ENCODE results near the gene NBEA.

NBEA gene

DNA sequence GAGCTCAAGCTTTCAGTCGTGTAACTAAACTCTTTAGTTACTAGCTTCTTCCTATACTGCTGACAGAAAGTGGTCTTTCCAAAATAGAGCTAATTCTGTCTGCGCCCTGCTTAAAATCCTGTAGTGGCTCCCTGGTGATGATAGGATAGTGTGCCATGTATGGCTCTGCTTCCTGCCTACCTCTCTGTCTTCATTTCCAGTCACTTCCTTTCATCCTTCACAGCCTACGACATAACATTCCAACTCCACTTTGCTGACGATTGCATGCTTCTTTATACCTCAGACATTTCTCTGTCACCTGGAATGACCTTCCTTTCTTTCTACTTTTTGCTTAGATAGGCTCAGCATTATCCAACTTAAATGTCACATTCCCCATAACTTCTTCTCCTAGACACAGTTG, 343.6 kb downstream of the NBEA start:
- DNase-seq (ENCODE audit: low read depth), result no peak

DNA sequence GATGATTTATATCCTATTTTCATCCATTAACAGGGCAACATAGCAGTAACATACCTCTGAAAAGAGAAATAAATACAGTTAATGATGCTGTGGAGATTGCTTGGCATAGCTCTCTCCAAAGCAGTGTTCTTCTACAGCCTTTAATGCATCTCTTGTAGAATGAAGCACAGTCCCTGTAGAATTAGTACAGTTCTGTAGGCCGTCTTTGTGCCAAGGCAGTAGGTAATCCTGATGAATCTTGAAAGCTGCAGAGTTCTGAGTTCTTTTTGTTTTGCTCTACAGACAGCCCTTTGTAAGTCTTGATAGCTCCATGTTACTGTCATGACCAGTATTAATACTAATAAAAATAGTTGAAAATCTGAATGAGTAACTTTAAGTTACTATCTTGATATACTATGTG, 350.3 kb downstream of the NBEA start:
- DNase-seq (ENCODE audit: low read depth), result no peak

DNA sequence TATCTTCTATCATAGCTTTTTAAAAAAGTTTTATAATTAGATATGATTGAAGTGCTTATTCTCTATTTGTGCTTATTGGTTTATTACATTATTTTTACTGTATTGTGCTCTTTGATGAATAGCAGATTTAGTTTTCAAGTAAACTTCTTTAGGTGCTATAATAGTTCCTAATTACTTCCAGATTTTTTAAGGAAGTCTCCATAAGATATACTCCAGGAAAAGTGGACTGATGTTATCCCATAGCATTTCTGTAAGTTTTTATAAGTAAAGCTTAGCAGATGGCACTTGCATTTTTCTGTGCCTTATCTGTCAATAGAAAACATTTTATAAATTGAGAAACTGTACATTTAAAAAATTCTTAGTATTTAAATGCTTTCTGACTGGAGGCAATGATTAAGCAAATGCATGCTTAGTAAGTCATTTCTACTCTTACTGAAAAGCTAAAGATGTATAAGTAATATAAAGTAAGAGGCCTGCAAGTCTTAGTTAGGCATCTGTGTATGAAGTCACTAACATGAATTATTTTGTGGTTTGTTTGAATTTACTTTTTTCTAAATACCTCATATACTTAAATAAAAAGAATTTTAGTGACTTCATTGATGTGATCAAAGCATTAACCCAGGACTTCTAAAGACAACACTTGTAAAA, 351.6 kb downstream of the NBEA start:
- DNase-seq (ENCODE audit: low read depth), result no peak

- no peak for DNase-seq (ENCODE audit: low read depth)
These were observed 367.6 kb downstream of the NBEA start for GRCh38 chr13:35309706-35310105.

- DNase-seq (ENCODE audit: low read depth), result no peak
These were observed 390.1 kb downstream of the NBEA start for GRCh38 chr13:35332134-35332533.

DNA sequence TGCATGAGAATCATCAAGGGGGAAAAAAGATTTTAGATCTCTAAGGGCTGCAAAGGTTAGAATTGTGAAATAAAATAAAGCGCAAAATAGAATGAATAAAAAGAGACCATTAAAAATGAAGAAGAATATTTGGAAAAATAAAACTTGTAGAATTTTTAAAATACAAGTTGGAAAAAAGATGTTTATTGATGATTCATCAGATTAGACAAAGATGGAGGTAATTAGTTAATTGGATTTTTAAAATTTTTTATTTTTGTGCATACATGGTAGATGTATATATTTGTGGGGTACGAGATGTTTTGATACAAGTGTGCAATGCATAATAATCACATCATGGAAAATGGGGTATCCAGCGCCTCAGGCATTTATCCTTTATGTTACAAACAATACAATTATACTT, 391.1 kb downstream of the NBEA start:
- DNase-seq (ENCODE audit: low read depth), result no peak

DNA sequence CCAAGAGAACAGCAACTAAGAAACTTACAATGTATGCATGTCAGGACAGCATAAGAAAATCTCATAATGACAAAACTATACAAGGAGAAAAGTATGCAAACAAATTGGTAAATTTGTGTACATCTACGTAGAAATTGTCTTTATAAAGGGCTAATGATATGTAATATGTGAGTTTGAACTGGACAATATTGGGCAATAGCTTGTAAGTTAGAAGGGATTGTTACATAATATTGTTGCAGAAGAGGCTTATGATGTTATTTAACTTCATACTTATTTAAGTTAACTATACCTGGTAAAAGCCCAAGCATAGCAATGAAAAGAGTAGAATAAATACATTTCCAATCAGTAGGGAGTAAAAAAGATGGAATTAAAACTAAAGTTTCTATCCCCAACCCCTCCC, 400.4 kb downstream of the NBEA start:
- no peak for DNase-seq (ENCODE audit: low read depth)

- no peak for DNase-seq (ENCODE audit: low read depth)
These were observed 401.3 kb downstream of the NBEA start for GRCh38 chr13:35343417-35343816.

DNA sequence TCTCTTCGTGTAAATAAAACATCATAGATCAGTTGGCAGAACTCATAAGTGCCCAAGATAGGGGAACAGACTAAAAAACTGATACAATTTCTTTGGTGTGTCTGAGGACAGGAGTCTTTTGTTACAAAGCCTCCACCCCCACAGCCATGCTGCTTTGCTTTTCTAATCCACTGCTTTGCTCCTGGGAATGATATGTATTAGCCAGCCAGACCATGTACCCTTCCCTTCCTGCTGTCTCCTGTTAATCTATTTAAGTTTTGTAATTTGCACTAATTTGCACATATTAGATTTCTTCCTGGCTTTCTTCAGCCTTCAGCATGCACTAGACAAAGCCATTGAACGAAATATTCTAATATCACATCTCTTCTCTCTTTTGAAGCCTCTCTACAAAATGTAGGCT, 403.9 kb downstream of the NBEA start:
- no peak for DNase-seq (ENCODE audit: low read depth)

DNA sequence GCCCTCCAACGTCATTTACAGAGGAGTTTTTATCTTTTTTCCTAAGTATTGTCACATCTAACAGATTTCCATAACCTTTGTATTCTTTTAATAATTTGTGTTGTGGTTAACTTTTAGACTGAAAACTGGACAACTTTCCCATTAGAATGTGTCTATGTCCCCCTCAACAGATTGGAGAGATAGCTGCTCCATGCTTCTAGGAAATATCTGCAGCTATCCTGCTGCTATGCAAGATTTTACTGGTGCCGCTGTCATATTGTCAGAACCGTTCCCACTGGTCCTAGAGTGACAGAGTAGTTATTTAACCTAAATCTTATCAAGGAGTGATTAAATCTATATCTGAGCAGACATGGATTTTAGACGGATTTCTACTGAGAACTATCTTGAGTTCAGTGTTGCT, 404.4 kb downstream of the NBEA start:
- no peak for DNase-seq (ENCODE audit: low read depth)

- DNase-seq (ENCODE audit: low read depth), result no peak
These were observed 405.7 kb downstream of the NBEA start for GRCh38 chr13:35347679-35348205.

- DNase-seq (ENCODE audit: low read depth), result no peak
These were observed 407.0 kb downstream of the NBEA start for GRCh38 chr13:35349052-35349451.

DNA sequence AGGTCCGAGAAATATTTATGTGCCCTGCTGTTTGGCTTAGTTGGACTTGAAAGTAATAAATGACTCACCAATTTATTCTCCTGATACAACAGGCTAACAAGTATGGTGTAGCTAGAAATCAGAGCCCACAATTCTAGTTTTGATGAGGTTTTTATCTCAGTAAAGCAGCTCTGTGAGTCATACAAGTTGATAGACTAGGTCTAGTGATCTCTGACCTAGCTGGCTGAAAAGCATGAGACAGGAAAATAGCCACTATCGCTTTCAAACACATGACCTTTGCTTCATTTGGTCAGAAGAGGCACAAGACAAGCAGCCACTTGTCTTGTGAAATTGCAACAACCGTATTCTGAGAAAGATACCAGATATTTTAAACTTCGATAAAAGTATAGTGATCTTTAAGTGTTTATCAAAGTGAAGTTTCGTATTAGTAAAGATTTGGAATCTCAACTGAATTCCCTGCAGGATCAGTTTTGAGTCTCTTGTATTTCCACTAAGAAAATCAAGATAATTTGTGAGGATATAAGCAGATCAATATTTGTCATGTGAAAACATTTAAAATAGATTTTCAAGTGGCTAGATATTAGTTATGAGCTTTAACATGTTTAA, 407.7 kb downstream of the NBEA start:
- DNase-seq (ENCODE audit: low read depth), result no peak

DNA sequence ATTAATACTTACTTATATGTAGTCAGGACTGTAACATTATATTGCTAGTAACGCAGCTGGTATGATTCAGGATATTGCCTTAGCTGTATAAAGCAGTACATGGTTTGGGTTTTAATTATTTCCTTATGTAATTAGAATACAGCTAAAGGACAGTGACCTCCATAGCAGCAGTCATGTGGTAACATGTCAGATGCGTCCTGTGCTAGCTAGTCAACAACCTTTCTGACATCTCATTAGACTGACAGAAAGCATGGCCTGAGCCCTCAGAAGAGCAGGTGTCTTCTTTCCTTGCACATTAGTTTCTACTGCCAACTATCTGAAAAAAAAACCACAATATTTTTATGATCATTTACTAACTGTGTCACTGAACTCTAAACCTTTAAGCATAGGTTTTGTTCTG, 412.2 kb downstream of the NBEA start:
- DNase-seq (ENCODE audit: low read depth), result no peak

GRCh38 chr13:35354882-35355281, 412.8 kb downstream of the NBEA start:
- no peak for DNase-seq (ENCODE audit: low read depth)

- DNase-seq (ENCODE audit: low read depth), result no peak
These were observed 414.5 kb downstream of the NBEA start for GRCh38 chr13:35356572-35356971.

DNA sequence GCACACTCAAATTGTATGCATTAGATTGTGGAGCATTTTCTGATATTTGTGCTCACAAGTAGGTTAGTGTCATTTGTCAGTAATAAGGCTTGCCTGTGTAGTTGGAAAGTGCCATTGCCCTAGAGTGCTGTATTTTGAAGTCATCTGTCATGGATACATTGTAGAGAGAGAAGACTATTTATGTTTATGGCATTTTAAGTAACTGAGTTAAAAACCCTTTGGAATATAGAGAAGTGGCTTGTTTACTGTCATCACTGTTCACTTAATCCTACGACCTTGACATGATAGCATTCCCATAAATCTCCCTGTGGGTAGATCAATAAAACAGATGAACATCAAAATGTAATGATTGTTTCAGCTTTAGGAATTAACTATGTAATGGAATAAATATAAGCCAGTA, 423.8 kb downstream of the NBEA start:
- DNase-seq (ENCODE audit: low read depth), result no peak

GRCh38 chr13:35367586-35367985, 425.5 kb downstream of the NBEA start:
- no peak for DNase-seq (ENCODE audit: low read depth)

- no peak for DNase-seq (ENCODE audit: low read depth)
These were observed 436.9 kb downstream of the NBEA start for GRCh38 chr13:35378939-35379338.

- no peak for DNase-seq (ENCODE audit: low read depth)
These were observed 437.6 kb downstream of the NBEA start for GRCh38 chr13:35379663-35380062.

- no peak for DNase-seq (ENCODE audit: low read depth)
These were observed 445.7 kb downstream of the NBEA start for GRCh38 chr13:35387682-35388250.

DNA sequence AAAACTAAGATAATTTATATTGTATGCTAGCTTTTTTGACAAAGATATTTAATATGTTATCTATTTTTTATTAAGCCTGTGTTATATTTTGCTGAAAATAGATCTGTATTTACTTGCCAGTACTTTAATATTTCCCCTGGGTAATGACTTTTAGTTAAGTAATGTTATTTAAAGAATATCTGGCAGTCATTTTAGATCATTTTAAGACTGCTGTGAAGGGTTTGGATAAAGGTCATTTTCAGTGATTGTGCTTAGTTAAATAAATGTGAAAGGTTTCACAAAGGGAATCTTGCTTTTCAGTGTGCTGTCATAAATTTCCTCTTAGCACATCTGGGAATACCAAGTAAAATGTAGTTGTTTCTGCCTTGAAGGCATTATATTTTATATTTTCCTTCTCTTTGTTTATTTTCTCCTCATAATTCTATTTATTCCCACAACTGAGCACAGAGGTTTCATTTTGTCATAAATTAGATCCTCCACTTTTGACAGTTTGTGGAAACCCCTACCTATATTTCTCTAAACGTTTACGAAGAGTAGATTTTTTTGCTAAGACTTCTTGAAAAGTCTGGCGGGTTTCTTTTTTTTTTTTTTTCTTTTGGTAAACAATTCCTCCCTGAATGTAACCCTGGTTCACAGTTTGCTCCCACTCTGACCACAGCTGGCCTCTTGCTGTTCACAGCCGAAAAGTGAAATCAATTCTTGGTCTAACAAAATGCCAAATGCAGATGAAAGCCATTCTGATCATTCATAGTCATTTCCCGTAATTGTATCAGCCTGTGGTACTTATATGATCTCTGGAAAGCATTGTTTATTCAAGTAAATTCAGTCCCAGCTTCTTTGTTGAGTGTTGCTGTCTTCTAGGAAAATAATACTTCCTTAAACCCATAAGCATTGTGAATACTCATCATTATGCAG, 446.6 kb downstream of the NBEA start:
- DNase-seq (ENCODE audit: low read depth), result no peak

- no peak for DNase-seq (ENCODE audit: low read depth)
These were observed 447.5 kb downstream of the NBEA start for GRCh38 chr13:35389535-35389934.

All from activated T-cell treated with anti-CD3 and anti-CD28 coated beads for 24 hours (primary cell).